Measurements from ENCODE around the gene PHF21B.

The PHF21B gene

DNA sequence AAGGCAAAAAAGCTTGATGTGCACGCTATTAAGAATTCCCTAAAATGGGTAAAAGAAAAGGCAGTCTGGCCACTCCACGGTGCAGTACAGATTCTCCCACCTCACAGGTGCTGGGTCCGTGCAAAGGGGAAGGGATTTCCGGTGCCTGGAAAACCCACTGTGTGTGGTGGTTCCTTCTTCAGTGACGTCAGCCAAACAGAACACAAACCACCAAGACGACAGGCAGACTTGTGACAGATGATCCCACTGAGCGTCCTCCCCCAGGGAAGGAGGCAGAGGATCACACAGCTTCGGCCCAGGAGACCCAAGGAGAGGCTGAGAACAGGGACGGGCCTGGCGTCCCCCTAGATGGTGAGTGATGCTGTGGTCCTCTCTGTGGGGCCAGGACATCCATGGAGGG lies 18.6 kb downstream of the PHF21B start (continued):
- TF ChIP-seq, protein P1, sequence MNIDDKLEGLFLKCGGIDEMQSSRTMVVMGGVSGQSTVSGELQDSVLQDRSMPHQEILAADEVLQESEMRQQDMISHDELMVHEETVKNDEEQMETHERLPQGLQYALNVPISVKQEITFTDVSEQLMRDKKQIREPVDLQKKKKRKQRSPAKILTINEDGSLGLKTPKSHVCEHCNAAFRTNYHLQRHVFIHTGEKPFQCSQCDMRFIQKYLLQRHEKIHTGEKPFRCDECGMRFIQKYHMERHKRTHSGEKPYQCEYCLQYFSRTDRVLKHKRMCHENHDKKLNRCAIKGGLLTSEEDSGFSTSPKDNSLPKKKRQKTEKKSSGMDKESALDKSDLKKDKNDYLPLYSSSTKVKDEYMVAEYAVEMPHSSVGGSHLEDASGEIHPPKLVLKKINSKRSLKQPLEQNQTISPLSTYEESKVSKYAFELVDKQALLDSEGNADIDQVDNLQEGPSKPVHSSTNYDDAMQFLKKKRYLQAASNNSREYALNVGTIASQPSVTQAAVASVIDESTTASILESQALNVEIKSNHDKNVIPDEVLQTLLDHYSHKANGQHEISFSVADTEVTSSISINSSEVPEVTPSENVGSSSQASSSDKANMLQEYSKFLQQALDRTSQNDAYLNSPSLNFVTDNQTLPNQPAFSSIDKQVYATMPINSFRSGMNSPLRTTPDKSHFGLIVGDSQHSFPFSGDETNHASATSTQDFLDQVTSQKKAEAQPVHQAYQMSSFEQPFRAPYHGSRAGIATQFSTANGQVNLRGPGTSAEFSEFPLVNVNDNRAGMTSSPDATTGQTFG (tag by site-specific recombination; IDR thresholded peaks at IDR 0.05; ENCODE audit: borderline replicate concordance), result no peak
- TF ChIP-seq ZNF140 (tag by site-specific recombination; IDR thresholded peaks at IDR 0.05), result no peak

DNA sequence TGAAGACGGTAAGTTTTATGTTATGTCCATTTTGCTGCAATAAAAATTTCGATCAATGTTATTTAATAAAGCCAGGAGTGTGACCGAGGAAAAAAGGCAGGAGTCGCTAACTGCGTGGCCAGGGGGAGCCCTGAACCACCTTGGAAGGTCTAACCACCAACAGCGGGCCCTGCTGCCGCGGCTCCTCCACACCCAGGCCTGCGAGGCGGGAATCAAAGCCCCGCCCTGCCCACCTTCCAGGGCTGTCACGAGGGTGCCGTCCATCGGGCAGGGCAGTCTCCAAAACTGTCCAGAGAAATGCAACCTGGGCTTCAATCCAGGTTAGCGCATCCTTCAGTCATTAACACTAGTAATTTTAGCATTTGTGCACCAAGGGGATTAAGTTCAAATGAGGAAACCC lies 19.0 kb downstream of the PHF21B start:
- Histone ChIP-seq H3K27ac (ENCODE audit: extremely low read depth, low read depth, low read length) (no peak overlapping the region), H3K36me3 (ENCODE audit: control insufficient read depth in 2 of 2, insufficient read depth in 1 of 2, low read length in 2 of 2) (no peaks in the 10 kb centered on the region), H3K4me3 (ENCODE audit: low read depth, low read length) (no peak overlapping the region), H3K9me3 (ENCODE audit: control insufficient read depth, insufficient read depth, low read depth, low read length) (no peaks in the 10 kb centered on the region), H3K4me1 (ENCODE audit: control insufficient read depth, insufficient read depth, low read length) (peaks cover 5% of the 10 kb centered on the region; the same call in 1 of the 2 replicates)
- TF ChIP-seq, protein P2, sequence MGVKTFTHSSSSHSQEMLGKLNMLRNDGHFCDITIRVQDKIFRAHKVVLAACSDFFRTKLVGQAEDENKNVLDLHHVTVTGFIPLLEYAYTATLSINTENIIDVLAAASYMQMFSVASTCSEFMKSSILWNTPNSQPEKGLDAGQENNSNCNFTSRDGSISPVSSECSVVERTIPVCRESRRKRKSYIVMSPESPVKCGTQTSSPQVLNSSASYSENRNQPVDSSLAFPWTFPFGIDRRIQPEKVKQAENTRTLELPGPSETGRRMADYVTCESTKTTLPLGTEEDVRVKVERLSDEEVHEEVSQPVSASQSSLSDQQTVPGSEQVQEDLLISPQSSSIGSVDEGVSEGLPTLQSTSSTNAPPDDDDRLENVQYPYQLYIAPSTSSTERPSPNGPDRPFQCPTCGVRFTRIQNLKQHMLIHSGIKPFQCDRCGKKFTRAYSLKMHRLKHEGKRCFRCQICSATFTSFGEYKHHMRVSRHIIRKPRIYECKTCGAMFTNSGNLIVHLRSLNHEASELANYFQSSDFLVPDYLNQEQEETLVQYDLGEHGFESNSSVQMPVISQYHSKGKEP (tag by site-specific recombination; IDR thresholded peaks at IDR 0.05), result no peak
- TF ChIP-seq ZNF354C (tag by site-specific recombination; IDR thresholded peaks at IDR 0.05; ENCODE audit: borderline replicate concordance, low read depth), result no peak
- TF ChIP-seq ZNF747 (tag by site-specific recombination; IDR thresholded peaks at IDR 0.05), result no peak
- TF ChIP-seq GLIS1 (tag by site-specific recombination; IDR thresholded peaks at IDR 0.05), result no peak
- TF ChIP-seq ZSCAN23 (tag by site-specific recombination; IDR thresholded peaks at IDR 0.05), result no peak
- TF ChIP-seq ZNF184 (tag by site-specific recombination; IDR thresholded peaks at IDR 0.05), result no peak
- no peak for TF ChIP-seq ZNF10 (tag by site-specific recombination; IDR thresholded peaks at IDR 0.05)
- no peak for TF ChIP-seq ZNF473 (tag by site-specific recombination; IDR thresholded peaks at IDR 0.05)
- TF ChIP-seq ZNF555 (tag by site-specific recombination; conservative IDR thresholded peaks at IDR 0.05), result no peak
- TF ChIP-seq, protein P3, sequence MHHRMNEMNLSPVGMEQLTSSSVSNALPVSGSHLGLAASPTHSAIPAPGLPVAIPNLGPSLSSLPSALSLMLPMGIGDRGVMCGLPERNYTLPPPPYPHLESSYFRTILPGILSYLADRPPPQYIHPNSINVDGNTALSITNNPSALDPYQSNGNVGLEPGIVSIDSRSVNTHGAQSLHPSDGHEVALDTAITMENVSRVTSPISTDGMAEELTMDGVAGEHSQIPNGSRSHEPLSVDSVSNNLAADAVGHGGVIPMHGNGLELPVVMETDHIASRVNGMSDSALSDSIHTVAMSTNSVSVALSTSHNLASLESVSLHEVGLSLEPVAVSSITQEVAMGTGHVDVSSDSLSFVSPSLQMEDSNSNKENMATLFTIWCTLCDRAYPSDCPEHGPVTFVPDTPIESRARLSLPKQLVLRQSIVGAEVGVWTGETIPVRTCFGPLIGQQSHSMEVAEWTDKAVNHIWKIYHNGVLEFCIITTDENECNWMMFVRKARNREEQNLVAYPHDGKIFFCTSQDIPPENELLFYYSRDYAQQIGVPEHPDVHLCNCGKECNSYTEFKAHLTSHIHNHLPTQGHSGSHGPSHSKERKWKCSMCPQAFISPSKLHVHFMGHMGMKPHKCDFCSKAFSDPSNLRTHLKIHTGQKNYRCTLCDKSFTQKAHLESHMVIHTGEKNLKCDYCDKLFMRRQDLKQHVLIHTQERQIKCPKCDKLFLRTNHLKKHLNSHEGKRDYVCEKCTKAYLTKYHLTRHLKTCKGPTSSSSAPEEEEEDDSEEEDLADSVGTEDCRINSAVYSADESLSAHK (tag by site-specific recombination; IDR thresholded peaks at IDR 0.05), result no peak
- ChIA-PET CTCF (interaction anchor here (0.6 kb wide), 1 partner anchor 173 kb away, joined by 5 read pairs; the partner anchor contains the start of gene NUP50), POLR2A (interaction anchor here (0.6 kb wide), 1 partner anchor 161 kb away, joined by 3 read pairs; no protein-coding TSS in a partner anchor)

DNA sequence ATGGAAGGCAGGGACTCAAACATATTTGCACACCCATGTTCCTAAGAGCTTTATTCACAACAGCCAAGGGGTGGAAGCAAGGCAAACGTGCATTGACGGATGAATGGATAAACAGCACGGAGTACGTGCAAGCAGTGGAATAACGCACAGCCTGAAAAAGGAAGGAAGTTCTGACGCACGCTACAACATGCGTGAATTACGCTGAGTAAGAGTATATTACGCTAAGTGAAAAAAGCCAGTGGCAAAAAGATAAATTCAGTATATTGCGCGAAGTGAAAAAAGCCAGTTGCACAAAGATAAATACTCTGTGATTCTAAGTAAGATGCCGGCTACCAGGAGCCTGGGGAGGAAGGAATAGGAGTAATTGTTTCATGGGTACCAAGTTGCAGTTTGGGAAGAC lies 19.5 kb downstream of the PHF21B start:
- TF ChIP-seq ZSCAN23 (tag by site-specific recombination; IDR thresholded peaks at IDR 0.05) (no peak), ZFP37 (tag by site-specific recombination; IDR thresholded peaks at IDR 0.05) (no peak), ZNF175 (tag by site-specific recombination; IDR thresholded peaks at IDR 0.05) (no peak), MYNN (tag by site-specific recombination; IDR thresholded peaks at IDR 0.05; ENCODE audit: borderline replicate concordance) (no peak), ZNF843 (tag by site-specific recombination; IDR thresholded peaks at IDR 0.05) (no peak)
- TF ChIP-seq, protein P4, sequence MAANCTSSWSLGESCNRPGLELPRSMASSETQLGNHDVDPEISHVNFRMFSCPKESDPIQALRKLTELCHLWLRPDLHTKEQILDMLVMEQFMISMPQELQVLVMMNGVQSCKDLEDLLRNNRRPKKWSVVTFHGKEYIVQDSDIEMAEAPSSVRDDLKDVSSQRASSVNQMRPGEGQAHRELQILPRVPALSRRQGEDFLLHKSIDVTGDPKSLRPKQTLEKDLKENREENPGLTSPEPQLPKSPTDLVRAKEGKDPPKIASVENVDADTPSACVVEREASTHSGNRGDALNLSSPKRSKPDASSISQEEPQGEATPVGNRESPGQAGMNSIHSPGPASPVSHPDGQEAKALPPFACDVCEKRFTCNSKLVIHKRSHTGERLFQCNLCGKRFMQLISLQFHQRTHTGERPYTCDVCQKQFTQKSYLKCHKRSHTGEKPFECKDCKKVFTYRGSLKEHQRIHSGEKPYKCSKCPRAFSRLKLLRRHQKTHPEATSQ (tag by site-specific recombination; IDR thresholded peaks at IDR 0.05), result no peak
- TF ChIP-seq, protein P5, sequence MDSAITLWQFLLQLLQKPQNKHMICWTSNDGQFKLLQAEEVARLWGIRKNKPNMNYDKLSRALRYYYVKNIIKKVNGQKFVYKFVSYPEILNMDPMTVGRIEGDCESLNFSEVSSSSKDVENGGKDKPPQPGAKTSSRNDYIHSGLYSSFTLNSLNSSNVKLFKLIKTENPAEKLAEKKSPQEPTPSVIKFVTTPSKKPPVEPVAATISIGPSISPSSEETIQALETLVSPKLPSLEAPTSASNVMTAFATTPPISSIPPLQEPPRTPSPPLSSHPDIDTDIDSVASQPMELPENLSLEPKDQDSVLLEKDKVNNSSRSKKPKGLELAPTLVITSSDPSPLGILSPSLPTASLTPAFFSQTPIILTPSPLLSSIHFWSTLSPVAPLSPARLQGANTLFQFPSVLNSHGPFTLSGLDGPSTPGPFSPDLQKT (IDR thresholded peaks at IDR 0.05; ENCODE audit: borderline replicate concordance, low read depth, low read length), result no peak
- TF ChIP-seq, protein P6, sequence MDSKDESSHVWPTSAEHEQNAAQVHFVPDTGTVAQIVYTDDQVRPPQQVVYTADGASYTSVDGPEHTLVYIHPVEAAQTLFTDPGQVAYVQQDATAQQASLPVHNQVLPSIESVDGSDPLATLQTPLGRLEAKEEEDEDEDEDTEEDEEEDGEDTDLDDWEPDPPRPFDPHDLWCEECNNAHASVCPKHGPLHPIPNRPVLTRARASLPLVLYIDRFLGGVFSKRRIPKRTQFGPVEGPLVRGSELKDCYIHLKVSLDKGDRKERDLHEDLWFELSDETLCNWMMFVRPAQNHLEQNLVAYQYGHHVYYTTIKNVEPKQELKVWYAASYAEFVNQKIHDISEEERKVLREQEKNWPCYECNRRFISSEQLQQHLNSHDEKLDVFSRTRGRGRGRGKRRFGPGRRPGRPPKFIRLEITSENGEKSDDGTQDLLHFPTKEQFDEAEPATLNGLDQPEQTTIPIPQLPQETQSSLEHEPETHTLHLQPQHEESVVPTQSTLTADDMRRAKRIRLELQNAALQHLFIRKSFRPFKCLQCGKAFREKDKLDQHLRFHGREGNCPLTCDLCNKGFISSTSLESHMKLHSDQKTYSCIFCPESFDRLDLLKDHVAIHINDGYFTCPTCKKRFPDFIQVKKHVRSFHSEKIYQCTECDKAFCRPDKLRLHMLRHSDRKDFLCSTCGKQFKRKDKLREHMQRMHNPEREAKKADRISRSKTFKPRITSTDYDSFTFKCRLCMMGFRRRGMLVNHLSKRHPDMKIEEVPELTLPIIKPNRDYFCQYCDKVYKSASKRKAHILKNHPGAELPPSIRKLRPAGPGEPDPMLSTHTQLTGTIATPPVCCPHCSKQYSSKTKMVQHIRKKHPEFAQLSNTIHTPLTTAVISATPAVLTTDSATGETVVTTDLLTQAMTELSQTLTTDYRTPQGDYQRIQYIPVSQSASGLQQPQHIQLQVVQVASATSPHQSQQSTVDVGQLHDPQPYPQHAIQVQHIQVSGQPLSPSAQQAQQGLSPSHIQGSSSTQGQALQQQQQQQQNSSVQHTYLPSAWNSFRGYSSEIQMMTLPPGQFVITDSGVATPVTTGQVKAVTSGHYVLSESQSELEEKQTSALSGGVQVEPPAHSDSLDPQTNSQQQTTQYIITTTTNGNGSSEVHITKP (tag by site-specific recombination; IDR thresholded peaks at IDR 0.05), result no peak
- no peaks in the 10 kb centered on the region for H3K9me3 ChIP-seq (ENCODE audit: control insufficient read depth, insufficient read depth, low read depth, low read length)
- peaks cover 5% of the 10 kb centered on the region; the same call in 1 of the 2 replicates for H3K4me1 ChIP-seq (ENCODE audit: control insufficient read depth, insufficient read depth, low read length)
- POLR2A ChIA-PET, result interaction anchor here (0.6 kb wide), 1 partner anchor 160 kb away, joined by 3 read pairs; no protein-coding TSS in a partner anchor
- H3K36me3 ChIP-seq (ENCODE audit: control insufficient read depth in 2 of 2, insufficient read depth in 1 of 2, low read length in 2 of 2), result no peaks in the 10 kb centered on the region
- no peak overlapping the region for H3K27ac ChIP-seq (ENCODE audit: extremely low read depth, low read depth, low read length)
- CTCF ChIA-PET, result no interaction called here
- no peak overlapping the region for H3K4me3 ChIP-seq (ENCODE audit: low read depth, low read length)

Measured in HEK293 (cell line).